HG02938 (cell line): ENCODE results near the gene NDE1.
A peak's percentile ranks its signal among the peaks of the same experiment; 100 is the strongest.
"Not testable (repeated sequence)": the region's sequence is repeated elsewhere in the genome, so short reads cannot be mapped to it uniquely, and the experiment has no call there.

Source experiments
- ATAC-seq: cut with Tn5 transposase; IDR thresholded peaks from one replicate; pipeline ENCODE4 v1.9.1; 2021; ENCODE audit warnings: mild to moderate bottlenecking, moderate library complexity; ENCODE audit not compliant: unreplicated experiment

The NDE1 gene, protein sequence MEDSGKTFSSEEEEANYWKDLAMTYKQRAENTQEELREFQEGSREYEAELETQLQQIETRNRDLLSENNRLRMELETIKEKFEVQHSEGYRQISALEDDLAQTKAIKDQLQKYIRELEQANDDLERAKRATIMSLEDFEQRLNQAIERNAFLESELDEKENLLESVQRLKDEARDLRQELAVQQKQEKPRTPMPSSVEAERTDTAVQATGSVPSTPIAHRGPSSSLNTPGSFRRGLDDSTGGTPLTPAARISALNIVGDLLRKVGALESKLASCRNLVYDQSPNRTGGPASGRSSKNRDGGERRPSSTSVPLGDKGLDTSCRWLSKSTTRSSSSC

DNA sequence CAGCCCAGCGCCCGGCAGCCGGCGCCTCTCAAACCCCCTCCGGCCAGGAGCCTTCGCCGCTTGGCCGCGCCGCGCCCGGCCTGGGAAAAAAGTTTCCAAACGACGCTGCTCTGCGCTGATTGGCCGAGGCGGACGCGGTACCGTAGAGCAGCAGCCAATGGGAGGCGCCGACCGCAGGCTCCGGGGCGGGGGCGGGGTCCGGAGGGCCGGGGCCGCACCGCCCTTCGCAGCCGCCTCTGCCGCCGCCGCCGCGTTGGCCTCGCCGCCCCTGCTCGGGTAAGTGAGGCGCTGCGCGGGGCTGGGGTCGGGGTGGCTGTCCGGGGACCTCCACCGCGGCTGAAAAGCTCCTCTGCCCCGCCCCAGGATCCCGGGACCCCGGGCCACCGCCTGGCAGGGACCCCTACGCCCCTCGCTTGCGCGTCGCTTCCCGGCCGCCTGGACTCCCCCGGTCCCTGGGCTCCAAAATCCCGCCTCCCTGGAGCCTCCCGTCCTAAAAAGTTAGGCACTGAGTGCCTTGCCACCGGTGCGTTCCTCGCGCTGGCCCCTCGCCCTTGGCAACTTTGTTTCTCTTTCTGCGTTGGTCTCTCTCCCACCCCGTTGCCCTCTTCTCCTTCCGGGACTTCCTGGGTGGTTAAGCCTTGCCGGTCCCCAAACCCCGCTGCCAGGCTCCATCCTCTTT is at the start of gene NDE1:
TSS of gene NDE1 (plus strand) at position 227 of the 679 bp plus-strand sequence. CDS start 14,534 bp downstream, outside the sequence.
- ATAC-seq = peak; percentile 64

DNA sequence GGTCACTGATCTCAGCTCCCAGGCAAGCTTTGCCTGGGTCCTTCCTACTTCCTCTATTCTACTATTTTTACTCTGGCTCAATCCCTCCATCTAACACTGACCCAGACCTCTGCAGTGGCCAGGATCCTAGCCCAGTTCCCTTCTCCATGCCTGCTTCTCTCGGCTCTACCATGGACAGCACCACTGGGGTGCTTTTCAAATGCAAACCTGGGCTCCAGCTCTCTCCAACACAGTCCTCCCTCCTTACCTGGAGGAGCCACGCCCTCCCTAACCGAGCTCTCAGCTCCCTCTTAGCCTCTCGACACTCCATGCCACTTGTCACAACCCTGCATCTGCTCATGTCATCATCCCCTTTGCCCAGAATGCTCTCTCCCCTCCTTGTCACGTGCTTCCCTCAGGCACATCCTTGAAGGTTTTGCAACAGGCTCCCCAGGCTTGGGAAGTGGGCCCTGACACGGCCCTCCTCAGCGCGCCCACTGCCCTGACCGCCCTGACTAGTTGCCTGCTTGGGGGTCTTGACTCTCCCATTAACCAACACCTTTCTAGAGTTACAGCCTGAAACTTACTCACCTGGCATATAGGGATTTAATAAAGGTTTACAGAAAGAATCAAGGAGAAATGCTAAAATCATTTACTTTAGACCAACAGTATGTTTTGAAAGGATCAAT is 48.7 kb upstream of the NDE1 start:
- no peak for ATAC-seq

DNA sequence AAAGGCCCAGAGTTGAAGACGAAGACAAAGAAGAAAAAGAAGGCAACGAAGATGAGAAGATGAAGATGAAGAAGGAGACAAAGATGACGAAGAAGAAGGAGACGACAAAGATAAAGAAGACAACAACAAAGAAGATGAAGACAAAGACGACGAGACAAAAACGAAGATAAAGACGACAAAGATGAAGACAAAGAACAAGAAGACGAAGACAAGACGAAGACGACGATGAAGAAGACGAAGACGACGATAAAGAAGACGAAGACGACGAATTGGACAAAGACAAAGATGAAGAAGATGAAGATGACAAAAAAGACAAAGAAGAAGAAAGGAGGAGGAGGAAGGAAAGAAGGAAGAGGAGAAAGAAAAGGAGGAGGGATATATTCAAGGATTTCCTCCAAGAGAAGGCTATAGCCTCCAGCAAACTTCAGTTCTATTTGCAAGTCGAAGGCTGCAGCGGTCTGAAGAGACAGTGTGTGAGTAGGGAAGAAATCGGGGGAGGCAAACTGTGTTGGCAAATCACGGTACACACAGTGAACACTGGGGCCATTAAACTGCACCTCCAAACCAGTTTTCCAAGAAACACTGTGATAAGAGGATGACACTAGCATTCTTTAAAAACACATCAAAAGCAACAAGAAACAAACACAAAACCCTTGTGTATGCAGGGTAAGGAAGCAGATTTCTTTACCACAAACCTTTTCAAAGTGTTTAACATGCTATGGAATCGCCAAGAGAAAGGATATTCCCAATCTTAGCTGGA is 47.6 kb upstream of the NDE1 start:
- no peak for ATAC-seq

DNA sequence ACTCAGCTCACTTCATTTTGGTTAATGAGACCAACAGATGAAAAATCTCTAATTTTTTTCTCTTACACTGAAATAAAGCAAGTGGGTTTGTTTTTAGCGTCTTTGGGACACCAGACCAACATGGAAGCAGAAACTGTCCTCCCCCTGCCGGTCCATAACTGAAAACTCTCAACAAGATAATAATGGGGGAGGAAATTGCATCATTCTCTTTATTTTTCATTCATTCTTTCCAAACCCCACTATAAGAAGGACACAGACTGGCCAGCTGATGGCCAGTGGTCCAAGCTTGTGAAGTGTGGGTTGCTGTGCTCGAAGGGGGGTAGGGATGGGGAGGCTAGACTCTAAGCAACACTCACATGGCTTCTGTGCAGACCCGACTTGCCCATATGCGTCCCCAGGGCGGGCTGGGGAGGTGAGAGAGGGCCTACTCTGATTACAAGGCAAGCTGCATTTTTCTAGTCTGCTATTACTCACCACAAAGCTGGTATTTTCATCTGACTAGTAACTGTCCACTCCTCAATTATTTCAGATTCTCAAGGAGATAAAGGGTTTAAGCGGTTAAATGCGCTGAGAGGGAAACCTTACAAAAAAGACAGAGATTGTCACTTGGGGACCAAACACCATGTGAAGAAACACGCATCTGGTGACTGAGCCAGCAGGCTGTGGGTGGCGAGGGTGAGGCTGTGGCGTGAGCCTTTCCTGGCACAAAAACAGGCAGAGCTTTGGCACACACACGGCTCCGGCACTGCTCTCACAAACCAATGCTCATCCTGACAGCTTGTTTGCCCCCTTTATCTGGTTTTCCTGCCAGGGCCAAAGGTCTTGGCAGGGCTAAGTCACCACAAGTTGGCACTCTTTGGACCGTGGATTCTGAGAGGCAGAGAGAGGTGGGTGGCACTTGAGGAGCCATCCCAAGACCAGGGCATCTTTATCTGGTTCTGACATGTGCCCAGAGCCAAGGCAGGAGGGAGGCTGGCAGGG is 45.3 kb upstream of the NDE1 start:
- ATAC-seq = no peak

DNA sequence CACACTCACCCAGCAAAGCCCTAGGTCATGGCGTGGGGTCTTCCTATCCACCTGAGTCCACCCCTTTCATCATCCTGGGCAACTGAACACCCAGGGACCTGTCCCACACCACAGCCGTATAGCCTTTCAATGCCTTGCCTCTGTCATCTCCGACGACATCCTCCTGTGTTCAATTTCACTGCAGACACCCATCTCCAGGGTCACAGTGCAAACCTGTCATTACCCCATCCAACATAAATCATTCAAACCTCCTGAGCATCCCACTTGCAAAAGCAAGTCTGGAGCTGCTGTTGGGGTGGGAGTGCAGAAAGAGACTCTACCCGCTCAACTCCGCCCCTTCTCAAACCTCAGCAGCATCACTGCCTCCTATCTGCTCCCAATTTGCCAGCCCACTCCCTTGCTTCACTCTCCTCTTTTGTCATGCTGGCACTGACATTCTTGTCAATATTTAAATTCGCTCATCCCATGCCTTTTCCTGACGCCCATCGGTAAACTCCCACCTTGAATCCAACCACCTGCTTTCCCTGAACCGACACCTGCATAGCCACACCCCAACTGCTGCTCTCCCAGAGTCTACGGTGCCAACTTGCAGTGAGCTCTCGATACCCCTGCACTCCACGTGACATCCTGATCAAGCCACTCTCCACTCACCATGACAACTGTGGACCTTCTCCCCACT is 44.1 kb upstream of the NDE1 start:
- ATAC-seq = no peak

DNA sequence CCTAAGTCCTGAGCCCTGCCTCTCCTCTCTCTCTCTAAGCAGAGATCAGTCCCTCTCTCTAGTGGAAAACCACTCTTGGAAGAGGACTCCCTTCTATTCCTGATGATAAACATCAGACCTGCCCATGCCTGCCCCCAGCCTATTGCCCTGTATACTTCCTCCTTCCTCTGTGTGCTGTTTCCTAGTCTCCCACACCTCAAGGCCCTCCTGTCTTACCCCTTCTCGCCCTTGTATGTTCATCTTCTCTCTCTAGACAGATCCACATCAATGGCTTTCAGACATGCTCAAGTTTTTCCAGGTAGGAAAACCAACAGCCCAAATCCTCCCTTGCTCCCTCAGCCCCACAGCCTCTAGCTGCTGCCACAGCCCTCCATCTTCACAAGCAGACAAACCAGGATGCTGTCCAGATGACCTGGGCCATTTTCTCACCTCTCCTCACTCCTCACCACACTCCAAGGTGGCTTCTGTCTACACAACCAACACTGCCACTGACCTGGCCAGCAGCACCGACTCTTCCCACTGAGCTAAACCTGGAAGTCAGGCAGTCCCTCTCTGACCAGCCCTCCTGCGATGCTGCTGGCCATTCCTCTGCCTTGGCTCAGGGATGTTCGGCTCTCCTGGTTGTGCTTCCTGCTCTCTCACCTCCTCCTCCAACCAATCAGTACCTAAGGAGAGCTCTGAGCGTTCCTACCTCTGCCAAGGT is 43.4 kb upstream of the NDE1 start:
- no peak for ATAC-seq

DNA sequence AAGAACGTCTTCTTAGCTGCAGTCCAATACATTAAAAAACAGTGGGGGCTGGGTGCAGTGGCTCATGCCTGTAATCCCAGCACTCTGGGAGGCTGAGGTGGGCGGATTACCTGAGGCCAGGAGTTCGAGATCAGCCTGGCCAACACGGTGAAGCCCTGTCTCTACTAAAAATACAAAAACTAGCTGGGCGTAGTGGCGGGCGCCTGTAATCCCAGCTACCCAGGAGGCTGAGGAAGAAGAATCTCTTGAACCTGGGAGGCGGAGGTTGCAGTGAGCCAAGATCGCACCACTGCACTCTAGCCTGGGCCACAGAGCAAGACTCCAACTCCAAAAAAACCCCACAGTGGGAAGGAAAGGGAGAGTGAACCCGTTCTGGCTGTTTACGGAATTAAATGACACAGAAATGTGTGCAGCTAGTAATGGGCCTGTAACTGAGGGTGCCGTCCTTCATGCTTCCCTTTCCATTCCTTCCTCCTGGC is 42.8 kb upstream of the NDE1 start:
- not testable (repeated sequence) for ATAC-seq

DNA sequence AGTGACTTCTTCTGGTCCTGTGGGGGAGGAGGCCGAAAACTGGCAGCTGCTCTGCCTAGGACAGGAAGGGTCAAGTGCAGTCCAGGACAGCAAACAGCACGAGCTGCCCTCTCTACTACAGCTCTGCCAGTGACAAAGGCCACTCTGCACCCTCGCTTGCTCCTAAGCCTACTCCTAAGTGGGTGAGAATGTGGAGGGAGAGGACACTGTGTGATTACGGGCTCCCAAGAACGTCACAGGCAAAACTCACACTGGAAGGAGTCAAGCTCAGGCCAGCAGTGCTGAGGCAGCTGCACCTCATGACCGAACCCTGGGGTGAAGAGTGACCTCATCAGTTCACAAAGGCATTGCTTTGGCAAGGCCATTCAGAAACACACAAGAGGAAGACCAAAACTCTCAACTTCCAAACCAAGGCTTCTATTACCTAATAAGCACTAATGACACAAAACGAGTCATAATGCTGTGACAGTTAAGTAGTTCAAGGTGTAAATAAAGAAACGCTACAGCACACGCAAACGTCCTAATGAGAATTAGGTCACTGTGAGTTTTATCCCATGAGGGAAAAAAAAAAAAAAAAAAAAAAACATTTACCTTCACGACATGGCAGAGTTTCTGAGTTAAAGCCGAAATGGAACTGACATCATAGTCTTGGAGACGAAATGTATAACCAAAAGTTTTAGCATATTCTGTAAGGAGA is 42.2 kb upstream of the NDE1 start:
- no peak for ATAC-seq

DNA sequence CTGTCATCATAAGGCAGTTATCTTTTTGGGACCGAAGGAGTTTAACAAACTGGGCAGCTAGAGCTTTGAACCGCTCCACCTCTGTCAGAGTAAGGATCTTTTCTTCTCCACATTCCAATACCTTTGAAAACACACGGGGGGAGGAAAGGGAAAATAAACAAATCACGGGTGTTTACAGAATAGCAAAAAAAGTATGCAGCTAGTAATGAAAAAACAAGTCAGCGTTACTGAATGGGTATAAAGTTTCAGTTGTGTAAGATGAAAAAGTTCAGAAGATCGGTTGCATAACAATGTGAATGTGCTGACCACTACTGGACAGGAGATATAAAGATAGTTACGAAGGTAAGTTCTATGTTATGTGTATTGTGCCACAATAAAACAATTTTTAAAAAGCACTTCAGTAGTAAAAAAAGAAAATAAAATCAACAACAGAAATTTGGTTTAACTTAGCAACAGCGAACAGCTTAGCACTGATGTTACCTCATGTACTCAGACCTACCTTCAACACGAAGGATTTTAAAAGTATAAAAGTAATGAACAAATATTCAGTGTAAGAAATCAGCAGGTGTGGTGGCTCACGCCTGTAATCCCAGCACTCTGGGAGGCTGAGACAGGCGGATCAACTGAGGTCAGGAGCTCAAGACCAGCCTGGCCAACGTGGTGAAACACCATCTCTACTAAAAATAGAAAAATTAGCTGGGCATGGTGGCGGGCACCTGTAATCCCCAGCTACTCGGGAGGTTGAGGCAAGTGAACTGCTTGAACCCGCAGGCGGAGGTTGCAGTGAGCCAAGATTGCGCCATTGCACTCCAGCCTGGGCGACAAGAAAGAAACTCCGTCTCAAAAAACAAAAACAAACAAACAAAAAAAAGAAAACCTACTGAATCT is 41.4 kb upstream of the NDE1 start:
- no peak for ATAC-seq

DNA sequence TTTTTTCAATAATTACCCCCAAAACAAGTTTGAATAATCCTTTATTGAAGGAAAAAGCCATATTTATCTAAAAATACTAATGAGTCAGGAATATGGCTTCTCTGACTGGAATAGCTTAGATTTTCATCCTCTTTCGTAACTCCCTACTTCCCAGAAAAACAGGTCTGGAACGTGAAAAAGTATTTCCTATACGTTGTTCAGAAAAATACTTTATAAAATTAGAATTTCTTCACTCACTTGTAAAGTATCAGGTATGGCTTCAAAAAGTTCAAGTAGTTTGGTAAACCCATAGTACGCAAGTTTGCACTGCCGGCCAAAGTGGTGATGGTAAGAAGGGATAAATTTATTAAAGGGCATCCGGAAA is 40.8 kb upstream of the NDE1 start:
- no peak for ATAC-seq

DNA sequence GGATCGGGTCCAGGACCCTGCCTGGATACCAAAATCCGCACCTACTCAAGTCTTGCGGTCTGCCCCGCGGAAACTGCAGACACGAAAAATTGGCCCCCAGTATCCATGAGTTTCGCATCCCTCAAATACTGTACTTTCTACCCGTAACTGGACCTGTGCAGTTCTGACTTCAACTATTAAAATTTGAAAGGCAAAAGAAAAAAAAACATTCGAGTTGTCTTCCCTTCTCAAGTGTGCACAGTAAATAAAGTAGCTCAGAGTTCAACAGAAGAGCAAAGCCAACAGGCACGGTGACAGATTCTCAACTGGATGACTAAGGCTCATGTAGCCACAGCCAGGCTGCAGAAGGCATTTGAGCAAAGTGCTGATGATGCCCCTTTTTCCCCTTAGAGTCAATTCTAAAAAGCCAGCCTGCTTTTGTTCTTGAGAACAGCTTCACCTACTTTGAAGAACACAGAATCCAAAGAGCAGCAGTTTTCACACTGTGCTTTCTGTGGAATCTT is 39.6 kb upstream of the NDE1 start:
- ATAC-seq = no peak

DNA sequence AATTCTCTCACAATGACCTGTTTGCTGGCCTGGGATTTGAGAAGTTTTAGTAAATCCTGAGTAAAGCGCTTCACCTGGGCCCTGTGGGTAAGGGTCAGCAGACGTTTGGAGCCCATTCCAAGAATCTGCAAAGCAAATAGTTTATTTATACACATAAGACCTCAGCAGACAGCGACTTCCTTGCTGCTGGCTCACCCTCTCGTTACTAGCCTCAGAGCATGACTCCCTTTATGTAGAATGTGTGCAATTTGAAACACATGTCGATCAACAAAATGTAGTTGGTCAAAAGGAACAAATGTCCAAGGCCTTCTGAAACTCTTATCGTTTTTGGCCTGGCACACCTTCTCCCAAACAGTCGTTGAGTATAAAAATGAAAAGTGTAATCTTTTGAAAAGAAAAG is 38.4 kb upstream of the NDE1 start:
- ATAC-seq = no peak

DNA sequence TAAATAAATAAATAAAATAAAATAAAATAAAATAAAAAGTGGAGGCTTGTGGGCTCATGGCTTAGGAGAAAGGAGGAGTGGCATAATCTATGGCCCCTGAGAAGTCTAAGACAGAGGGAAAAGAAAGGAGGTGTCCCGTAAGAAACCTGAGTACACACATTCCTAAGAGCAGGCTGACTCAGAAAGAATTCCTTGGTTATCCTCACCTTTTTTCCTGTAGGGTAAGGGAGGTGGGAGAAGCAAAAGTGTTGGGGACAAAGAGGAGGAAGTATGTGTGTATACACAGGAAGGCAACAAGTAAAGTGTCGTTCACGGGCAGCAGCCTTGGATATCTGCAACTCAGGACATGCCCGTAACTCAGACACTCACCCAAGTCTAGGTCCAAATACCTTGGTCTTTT is 36.4 kb upstream of the NDE1 start:
- ATAC-seq = no peak

DNA sequence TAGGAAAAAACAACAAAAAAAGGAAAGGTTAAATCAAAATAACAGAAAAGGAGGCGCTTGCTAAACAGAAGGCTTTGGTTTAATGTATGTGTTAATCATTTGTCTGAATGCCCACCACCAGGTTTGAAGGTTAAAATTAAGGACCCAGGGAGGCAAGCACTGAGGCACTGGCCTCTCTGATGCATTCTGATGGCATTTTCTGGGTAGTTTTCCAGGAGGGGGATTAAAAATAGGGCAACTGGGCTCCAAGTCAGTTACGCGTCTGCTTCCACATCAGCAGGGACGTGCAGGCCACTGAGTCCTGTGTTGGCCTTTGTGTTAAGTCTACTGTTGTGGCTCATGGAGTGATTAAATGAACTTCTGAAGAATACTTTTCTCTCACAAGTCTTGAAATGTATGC is 34.0 kb upstream of the NDE1 start:
- no peak for ATAC-seq

DNA sequence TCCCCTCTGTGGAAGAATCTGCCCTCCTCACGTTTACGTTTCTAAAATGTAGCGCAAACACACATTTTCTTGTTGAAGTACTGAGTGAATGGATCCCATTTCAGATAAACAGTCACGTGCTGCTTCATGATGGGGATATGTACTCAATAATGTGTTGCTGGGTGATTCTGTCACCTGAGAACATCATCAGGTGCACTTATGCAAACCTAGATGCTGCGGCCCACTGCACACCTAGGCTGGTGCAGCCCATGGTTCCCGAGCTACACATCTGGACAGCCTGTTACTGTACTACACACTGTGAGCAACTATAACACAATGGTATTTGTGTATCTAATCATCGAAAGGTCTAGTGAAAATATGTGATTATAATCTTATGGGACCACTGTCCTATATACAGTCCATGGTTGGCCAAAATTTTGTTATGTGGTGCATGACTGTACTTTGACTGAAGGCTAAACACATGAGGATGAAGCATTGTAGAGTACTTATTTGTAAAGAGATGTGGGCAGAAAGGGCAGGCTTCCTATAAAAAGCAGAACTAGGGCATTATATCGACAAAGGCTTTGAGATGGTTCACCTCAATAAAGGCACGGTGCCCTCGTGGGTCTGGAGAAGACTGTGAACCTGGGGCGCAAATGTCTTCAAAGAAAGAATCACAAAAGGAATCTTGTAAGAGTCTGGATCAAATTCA is 33.4 kb upstream of the NDE1 start:
- ATAC-seq = no peak

DNA sequence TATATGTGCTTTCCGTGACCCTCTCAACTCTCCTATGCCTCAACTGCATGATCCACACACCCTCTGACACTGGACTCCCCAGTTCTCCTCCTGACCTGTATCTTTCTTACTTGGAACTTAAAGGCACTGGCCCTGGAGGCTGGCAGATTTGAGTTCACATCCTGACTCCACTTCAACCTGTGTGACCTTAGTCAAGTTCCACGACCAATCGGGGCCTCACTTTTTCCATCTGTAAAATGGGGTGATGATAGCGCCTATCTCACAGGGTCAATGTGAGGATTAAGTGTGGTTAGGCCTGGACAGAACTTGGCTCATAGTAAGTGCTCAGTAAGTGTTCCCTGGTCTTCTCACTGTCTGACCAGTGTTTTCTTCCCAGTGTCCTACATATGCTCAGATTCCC is 32.1 kb upstream of the NDE1 start:
- ATAC-seq = no peak

DNA sequence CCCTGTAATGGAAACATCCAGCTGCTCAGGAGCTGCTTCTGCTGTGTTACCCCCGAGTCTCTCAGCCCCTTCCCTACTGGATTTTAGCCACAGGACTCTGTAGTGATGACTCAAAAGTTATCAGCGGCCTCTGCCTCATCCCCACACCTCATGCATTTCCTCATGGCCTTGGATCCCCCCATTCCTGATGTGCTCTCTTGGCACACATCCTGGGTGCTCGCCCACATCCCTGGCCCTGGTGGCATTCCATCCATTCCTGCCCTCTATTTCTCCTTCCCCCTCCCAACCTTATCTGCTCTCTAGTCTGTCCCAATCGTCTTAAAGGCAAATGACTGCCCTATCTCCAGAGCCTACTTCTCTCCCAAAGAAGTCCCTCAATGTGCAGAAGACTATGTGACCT is 31.7 kb upstream of the NDE1 start:
- ATAC-seq = no peak
